Measurements from ENCODE around the gene RAB31. TPM values are rescaled to one million over a fixed set of nuclear protein-coding genes. Genes with fewer than 3 reads are reported as not detected.

RAB31 gene
- total RNA-seq, 3 donors from 2014 or later = 12.8 to 58.5 (median 27.4) TPM

DNA sequence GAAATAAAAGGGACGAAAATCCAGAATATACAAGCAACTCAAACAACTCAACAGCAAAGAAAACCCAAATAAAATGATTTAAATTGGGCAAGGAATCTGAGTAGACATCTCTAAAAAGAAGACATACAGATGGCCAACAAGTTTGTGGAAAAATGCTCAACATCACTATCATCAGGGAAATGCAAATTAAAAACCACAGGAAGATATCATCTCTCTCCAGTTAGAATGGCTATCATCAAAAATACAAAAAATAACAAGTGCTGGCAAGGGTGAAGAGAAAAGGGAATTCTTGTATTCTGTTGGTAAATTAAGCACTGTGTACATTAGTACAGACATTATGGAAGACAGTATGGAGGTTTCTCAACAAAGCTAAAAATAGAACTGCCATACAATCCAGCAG is 80.0 kb downstream of the RAB31 start:
- Histone ChIP-seq H3K36me3 (ENCODE audit: low read depth) (no peaks in the 10 kb centered on the region), H3K9me3 (no peaks in the 10 kb centered on the region), H3K4me3 (no peak overlapping the region), H3K4me1 (ENCODE audit: low read depth) (no peaks in the 10 kb centered on the region)
- no peak for DNase-seq
- ATAC-seq = no peak
- TF ChIP-seq, protein P1, sequence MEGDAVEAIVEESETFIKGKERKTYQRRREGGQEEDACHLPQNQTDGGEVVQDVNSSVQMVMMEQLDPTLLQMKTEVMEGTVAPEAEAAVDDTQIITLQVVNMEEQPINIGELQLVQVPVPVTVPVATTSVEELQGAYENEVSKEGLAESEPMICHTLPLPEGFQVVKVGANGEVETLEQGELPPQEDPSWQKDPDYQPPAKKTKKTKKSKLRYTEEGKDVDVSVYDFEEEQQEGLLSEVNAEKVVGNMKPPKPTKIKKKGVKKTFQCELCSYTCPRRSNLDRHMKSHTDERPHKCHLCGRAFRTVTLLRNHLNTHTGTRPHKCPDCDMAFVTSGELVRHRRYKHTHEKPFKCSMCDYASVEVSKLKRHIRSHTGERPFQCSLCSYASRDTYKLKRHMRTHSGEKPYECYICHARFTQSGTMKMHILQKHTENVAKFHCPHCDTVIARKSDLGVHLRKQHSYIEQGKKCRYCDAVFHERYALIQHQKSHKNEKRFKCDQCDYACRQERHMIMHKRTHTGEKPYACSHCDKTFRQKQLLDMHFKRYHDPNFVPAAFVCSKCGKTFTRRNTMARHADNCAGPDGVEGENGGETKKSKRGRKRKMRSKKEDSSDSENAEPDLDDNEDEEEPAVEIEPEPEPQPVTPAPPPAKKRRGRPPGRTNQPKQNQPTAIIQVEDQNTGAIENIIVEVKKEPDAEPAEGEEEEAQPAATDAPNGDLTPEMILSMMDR (IDR thresholded peaks at IDR 0.05) = no peak
- intact Hi-C loops (cut with DNase I, micrococcal nuclease) = no loop called here

- Histone ChIP-seq H3K4me3 (no peak overlapping the region), H3K36me3 (ENCODE audit: low read depth) (no peaks in the 10 kb centered on the region), H3K9me3 (no peaks in the 10 kb centered on the region), H3K4me1 (ENCODE audit: low read depth) (no peaks in the 10 kb centered on the region)
- ATAC-seq (no peak), DNase-seq (no peak)
- intact Hi-C loops (cut with DNase I, micrococcal nuclease) = no loop called here
- TF ChIP-seq, protein P1 (IDR thresholded peaks at IDR 0.05) = no peak
These were observed 80.8 kb downstream of the RAB31 start for GRCh38 chr18:9788860-9789259.

DNA sequence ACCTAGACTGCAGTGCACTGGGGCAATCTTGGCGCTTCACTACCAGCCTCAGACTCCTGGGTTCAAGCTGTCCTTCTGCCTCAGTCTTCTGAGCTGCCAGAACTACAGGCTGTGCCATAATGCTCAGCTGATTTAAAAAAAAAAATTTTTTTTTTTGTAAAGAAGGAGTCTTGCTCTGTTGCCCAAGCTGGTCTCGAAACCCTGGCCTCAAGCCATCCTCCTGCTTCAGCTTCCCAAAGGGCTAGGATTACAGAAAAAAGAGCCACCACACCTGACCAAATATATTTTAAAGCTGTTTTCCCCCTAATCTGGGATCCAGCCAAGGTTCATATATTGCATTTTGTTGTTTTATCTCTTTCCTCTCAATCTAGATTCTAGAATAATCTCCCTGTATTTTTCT is 82.2 kb downstream of the RAB31 start:
- no peak for DNase-seq
- no peak for ATAC-seq
- Histone ChIP-seq H3K4me3 (no peak overlapping the region), H3K9me3 (no peaks in the 10 kb centered on the region), H3K36me3 (ENCODE audit: low read depth) (no peaks in the 10 kb centered on the region), H3K4me1 (ENCODE audit: low read depth) (no peaks in the 10 kb centered on the region)
- TF ChIP-seq, protein P1 (IDR thresholded peaks at IDR 0.05) = no peak
- intact Hi-C loops (cut with DNase I, micrococcal nuclease) = no loop called here

DNA sequence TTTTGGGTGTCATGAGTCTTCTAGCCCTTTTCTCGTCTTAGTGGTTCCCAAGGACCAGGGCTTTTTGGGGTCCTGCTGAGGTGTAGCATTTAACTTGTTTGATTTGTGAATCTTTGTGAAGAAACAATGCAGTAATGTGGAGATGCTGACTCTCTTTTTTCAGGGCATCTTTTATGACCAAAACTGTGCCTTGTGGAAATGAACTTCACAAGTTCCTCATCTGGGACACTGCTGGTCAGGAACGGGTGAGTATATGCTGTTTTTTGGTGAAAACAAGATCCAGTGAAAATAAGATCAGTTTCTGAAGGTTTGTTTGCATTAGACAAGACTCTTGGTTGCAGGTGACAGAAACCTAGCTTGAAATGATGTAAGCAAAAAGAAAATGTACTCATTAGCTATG is 83.9 kb downstream of the RAB31 start:
- TF ChIP-seq, protein P1 (IDR thresholded peaks at IDR 0.05) = no peak
- H3K4me1 ChIP-seq (ENCODE audit: low read depth) = no peaks in the 10 kb centered on the region
- ATAC-seq (no peak), DNase-seq (no peak)
- no peak overlapping the region for H3K4me3 ChIP-seq
- no peaks in the 10 kb centered on the region for H3K36me3 ChIP-seq (ENCODE audit: low read depth)
- intact Hi-C loops (cut with DNase I, micrococcal nuclease) = no loop called here
- no peaks in the 10 kb centered on the region for H3K9me3 ChIP-seq

DNA sequence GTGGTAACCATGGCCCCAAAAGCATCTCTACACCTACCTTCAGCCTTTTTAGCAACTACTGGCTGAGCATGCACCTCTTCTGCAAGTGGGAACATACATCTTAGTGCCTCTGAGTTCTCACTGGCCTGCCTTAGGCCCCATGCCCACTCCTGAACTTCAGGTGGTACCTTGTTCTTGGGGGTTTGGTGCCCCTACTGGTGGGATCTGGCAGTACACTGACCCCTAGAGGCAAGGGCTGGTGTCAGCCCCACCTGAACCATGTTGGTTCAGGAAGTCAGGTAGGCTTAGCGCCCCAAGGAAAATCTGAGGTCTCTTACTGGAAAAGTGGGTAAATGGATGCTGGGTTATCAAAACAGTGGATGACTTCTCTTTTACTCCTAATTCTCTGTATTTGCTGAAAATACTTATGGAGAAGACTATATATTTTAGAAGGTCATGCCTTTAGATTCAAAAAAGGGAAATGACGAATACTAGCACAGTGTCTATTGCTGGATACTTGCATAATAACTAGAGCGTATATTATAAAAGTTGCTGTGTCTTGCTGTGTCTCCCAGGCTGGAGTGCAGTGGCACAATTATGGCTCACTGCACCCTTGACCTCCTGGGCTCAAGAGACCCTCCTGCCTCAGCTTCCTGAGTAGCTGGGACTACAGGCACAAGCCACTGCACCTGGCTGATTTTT is 84.6 kb downstream of the RAB31 start:
- H3K36me3 ChIP-seq (ENCODE audit: low read depth) = no peaks in the 10 kb centered on the region
- ATAC-seq = peak; percentile 57

More for the DNA sequence above, 84.6 kb downstream of the RAB31 start:
- TF ChIP-seq, protein P1 (IDR thresholded peaks at IDR 0.05) = peak; percentile 20
- Histone ChIP-seq H3K4me1 (ENCODE audit: low read depth) (no peaks in the 10 kb centered on the region), H3K9me3 (no peaks in the 10 kb centered on the region), H3K4me3 (no peak overlapping the region)
- DNase-seq = peak in 2 of 3 donors; percentile 32 to 41
- intact Hi-C loops (cut with DNase I, micrococcal nuclease) = no loop called here

Data from mucosa of descending colon (tissue), 3 donors.